ENCODE measurements around the gene PTPRZ1. TPM values are rescaled to one million over a fixed set of nuclear protein-coding genes. Genes with fewer than 3 reads are reported as not detected.

PTPRZ1 gene
- total RNA-seq, 6 experiments from 2014 or later: 0.07 to 0.13 TPM; not detected in 4

- Mint-ChIP-seq H3K9me3 (peaks cover 7% of the 10 kb centered on the region), H3K36me3 (ENCODE audit: low read depth) (peaks cover 41% of the 10 kb centered on the region), H3K27ac (no peak overlapping the region), H3K4me3 (no peak overlapping the region), H3K4me1 (ENCODE audit: low read depth) (no peaks in the 10 kb centered on the region), H3K27me3 (ENCODE audit: insufficient read depth) (no peaks in the 10 kb centered on the region; the same call in 1 of the 2 replicates)
- no peak for TF ChIP-seq CTCF (IDR thresholded peaks at IDR 0.05)
- no peak for DNase-seq
Observed at GRCh38 chr7:122103064-122103463, 230.1 kb downstream of the PTPRZ1 start.

Measured in HFFc6 (cell line).